NOMO-1 treated with dmso at 0.1 percent for 144 hours (cell line): ENCODE measurements around the gene TEKT5.
"Not testable (repeated sequence)": the region's sequence is repeated elsewhere in the genome, so short reads cannot be mapped to it uniquely, and the experiment has no call there.

Experiments
- DNase-seq: peaks from one replicate; lab custom pipeline; 2025; ENCODE audit not compliant: unreplicated experiment; lab: John Stamatoyannopoulos, UW

The TEKT5 gene

DNA sequence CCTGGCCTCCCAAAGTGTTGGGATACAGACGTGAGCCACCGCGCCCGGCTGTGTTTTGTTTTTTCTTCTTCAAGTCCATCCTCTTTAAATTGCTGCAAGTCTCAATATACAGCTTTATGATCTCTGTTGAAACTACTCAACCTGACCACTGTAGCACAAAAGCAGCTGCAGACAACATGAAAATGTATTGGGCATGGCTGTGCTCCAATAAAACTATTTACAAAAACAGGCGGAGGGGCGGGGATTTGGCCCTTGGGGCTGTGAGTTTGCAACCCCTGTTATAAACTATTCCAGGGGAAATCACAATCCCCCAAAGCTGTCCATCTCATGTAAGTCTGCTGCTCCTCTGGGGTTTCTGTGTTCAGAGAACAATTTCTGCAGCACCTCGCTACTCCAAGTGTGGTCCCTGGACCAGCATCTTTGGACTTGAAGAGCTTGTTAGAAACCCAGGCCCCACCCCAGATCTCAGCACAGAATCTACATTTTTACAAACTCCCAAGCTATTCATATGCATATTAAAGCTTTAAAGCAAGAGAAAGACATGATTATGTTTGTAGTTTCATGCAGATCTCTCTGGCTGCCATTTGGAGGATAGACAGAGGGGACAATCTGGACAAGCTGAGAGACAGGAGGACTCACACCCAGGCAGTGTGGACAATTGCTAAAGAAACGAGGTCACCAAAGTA, 33.6 kb downstream of the TEKT5 start:
- DNase-seq = no peak

DNA sequence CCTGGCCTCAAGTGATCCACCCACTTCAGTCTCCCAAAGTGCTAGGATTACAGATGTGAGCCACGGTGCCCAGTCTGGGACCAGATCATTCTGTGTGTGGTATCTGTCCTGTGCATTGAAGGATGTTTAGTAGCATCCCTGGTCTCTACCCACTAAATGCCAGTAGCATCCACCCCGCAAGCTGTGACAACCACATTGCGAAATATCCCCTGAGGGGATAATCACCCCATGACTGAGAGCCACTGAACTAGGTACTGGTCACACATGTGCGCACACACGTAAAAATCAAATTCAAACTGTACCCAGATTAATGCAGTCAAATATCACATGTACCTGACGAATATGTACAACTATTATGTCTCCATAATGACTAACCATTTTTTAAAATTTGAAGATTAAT, 35.8 kb downstream of the TEKT5 start:
- DNase-seq = no peak

DNA sequence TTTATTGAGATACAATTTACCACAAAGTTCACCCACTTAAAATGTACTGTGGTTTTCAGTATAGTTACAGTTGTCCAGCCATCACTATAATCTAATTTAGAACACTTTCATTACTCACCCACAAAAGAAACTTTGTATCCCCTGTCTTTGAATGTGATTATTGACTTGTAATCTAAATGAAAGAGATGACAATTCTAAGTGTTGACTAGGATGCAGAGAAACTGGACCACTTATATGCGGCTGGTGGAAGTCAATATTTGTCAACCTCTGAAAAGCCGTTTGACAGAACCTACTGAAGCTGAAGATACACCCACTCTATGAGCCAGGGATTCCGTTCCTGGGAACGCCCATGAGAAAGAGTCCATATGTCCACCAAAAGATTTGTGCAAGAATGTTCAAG, 36.8 kb downstream of the TEKT5 start:
- DNase-seq = no peak

DNA sequence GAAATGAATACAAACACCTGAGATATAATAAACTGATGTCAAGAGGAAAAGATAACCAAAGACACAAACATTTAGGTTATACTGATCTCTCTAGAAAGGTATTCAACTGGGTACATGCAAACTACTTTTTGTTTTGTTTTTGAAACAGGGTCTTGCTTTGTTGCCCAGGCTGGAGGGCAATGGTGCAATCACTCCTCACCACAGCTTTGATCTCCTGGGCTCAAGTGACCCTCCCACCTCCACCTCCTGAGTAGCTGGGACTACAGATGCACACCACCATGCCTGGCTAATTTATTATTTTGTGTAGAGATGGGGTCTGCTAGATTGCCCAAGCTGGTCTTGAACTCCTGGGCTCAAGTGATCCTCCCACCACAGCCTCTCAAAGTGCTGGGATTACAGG, 38.1 kb downstream of the TEKT5 start:
- no peak for DNase-seq

DNA sequence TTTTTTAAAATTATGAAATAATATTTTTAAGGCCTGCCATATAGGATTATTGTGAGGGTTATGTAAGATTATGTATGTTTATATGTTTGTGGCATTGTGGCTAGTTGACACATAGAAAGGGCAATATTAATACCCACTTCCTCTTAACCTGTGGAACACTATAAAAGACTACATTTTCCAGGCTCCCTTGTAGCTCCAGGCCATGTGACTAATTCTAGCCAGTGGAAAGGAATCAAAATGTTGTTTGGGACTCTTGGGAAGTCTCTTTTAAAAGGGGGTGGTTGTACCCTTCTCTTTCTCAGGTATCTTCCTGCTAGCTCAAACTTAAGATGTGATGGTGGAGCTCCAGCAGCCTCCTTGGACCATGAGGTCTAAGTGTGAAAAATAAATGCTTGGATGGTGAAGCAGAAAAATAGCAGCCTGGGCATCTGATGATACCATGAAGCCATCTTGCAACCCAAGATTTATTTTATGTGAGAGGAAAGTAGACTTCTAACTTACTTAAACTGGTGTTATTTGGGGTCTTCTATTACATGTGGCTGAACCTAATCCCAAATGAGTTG, 39.2 kb downstream of the TEKT5 start:
- DNase-seq = no peak

DNA sequence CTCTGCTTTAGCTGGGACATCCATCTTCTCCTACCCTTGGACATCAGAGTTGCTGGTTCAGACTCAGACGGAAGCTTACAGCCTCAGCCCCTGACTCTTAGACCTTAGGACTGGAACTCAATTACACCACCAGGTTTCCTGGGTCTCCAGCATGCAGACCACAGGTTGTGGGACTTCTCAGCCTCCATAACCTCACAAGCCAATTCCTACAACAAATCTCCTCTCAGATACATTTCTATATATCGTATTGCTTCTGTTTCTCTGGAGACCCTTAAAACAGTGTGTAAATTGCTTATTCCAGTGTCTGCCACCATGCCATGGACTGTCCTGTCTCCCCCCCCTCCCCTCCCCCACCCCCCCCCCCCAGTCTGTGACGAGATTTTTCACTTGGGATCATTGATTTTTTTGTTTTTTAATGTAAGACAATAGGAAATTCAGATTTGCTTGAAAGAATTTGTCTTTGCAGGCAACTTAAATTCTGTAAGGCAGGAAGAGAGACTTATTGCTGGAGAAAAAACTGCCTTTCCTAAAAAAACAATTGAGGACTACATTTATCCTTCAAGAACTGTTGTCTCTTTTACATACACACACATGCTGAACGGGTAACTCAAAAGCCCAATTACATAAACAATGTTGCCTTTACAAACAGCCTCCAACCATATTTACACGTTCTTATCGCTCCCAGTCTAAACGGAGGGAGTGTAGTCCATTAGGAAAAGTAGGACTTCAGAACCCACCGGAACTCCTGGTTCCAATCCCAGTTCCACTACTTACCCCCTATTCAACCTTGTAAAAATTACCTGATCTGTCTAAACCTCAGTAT, 39.9 kb downstream of the TEKT5 start:
- no peak for DNase-seq

DNA sequence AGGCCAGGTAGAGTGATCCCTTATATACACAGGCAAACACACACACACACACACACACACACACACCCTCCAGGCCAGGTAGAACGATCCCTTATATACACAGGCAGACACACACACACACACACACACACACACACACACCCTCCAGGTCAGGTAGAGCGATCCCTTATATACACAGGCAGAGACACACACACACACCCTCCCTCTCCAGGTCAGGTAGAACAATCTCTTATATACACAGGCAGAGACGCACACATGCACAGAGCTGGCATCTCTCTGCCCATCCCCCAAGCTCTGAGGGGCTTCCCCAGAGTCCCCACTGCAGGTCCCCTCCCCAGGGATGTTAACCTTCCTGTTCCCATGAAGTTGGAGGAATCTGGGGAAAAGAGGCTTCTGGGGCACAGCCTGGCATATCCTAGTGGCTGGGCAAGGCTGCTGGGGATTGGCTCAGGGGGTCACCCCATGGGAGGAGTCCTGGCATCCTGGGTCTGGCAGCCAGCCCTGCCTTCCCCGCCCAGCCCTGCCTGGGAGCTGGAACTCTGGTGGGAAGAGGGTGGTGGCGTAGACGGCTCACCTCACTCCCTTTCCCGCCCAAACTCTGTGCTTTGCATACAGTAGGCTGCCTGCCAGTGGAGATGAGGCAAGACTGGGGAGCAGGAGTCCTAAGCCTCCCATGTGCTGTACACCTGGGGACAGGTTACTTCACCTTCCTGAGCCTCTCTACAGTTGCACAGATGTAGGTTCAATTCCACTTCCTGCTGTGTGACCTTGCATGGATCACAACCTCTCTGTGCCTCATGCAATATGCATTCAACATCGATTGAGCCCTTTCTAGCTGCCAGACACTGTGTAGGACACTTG, 41.8 kb downstream of the TEKT5 start:
- no peak for DNase-seq

DNA sequence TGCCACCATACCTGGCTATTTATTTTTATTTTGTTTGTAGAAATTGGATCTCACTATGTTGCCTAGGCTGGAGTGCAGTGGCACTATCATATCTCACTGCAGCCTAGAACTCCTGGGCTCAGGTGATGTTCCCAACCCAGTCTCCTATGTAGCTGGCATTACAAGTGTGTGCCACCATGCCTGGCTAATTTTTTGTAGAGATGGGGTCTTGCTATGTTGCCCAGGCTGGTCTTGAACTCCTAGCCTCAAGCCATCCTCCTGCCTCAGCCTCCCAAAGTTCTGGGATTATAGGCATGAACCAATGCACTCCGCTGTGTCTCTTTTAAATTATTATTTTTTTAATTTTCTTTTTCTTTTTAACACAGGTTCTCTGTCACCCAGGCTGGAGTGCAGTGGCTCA, 45.6 kb downstream of the TEKT5 start:
- not testable (repeated sequence) for DNase-seq

DNA sequence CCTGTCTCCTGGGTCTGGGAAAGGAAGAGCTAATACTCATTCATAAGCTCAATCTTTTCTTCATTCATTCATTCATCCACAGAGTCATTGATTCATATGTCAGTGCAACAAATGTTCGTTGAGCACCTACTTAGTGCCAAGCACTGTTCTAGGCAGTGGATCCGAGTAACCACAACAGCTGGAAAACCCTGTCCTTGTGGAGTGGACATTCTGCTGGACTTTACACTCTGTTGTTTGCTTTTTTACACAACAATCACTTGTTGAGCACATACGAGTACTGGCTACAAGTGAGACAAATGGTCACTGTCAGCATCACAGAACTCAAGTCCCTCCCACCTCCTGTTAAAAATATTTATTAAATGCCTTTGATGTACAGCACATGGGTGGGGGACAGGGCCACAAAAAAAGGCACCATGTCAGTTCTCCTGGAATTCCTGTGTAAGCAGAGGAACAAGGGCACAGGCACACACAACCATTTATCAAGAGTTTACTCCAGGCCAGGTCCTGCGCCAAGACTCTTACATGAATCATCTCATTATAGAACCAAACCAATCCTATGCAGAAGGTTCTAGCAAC, 46.9 kb downstream of the TEKT5 start:
- no peak for DNase-seq

DNA sequence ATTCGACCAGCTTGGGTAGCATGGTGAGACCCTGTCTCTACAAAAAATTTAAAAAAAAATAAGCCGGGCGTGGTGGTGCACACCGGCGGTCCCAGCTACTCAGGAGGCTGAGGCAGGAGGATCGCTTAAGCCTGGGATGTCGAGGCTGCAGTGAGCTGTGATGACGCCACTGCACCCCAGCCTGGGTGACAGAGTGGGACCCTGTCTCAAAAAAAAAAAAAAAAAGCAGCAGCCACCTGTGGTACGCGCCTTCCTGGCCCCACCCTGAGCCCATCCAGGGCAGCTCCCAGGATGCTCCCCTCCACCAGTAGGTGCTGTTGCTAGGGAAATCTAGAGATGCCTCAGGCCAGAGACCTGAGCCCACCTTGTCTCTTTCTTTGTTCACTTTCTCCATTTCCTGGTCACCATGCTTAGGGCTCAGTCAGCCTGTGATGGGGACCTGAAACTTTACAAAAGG, 47.4 kb downstream of the TEKT5 start:
- no peak for DNase-seq

DNA sequence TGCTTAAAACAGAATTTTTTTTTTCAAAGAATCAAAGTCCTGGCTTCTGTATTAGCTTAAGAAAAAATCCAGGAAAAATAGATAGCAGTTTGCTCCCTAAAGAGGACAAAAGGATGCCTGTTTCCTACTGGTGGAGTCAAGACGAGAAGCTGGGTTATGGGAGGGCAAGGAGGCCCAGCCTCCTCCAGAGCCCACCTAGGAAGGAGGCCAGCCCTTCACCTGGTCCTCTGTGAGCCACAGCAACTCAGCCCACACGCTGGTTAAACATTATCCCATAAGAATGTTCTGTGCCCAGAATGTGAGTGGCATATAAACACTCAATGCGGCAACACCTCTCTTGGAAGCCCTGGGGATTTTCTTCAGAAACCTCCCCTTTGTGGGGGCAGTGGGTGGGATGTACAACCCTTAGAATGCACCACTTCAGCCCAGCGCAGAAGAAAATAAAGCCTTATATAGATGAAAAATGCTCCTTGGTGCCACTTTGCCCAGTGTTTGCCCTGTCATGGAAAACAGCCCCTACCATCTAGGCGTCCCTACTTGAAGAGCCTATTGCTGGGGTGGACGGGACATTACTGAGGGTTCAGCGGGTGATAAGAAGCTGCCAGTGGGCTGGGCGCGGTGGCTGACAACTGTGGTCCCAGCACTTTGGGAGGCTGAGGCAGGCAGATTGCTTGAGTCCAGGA, 48.0 kb downstream of the TEKT5 start:
- no peak for DNase-seq

DNA sequence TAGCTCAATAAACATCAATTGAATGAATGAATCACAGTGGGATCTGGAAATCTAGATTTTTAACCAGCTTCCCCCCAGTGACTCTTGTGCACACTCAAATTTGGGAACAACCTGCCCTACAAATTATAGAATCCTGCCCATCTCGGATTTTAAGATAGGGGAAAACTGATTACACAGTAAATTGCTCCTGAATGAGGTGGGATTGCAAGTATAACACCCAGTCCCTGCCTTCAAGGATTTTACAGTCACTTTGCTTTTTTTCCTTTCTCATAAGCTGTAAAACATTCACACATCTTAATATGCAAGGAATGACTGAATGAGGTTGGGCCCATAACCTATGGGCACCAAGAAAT, 48.5 kb downstream of the TEKT5 start:
- DNase-seq = no peak

DNA sequence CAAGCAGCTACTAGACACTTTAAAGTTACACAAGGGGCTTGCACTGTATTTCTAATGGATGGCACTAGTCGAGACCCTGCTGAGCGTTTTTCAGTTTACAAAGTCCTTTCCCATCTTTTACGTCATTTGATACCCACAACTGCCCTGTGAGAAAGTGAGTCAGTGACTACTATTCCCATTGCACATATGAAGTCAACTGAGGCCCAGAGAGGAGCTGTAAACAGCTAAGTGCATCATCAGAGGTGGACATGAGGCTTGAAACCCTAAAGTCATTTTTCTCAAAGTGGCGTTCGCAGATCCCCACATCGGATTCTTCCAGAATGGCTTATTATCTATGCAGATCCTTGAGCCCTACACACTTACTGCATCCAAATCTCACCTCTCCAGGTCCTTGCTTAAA, 50.6 kb downstream of the TEKT5 start:
- DNase-seq = no peak

DNA sequence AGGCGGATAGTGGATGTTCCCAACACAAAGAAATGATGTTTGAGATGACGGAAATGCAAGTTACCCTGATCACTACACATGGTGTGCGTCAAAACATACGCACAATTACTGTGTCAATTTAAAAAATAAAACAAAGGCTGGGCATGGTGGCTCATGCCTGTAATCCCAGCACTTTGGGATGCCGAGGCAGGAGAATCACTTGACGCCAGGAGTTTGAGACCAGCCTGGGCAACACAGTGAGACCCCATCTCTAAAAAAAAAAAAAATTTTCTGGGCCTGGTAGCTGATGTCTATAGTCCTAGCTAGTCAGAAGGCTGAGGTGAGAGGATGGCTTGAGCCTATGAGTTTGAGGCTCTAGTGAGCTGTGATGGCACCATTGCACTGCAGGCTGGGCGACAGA, 51.8 kb downstream of the TEKT5 start:
- DNase-seq = no peak

DNA sequence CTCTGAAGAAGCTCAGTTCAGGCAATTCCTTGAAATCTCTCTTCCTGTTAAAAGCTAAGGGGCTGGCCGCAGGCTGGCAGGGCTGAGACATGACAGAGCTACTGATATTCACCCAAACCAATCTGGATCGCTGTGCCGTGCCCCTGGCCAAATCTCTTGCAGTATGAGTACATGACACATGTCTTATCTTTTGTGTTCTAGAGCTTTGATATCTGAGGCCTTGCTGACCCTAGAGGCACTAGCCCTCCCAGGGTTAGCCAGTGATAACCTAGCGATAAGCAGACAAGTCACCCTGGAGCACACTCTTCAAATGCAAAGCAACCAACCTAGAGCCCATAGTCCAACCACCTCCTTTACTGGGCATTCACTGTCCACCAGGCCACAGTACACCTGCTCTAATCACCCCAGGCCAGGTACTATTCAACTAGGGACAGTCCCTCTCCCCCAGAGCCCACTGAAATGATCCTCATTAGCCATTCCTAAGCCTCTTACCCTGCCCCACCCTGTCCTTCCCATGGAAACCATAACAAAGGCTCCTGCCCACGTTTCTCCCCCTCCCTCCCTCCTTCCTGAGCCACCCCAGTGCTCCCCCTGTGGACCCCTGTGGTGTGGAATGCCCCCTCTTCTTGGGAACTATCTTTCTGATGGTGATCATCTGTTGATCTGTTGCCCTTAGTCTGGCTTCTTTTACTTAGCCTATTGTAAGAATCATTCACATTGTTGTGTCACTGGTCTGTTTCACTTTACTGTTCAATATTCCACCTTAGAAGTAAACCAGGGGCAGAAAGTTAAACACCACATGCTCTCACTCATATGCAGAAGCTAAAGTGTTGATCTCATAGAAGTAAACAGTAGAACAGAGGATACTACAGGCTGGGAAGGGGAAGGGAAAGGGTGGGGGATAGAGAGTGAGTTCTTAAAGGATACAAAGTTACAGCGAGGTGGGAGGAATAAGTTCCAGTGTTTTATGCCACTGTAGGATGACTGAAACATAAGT, 52.5 kb downstream of the TEKT5 start:
- DNase-seq = no peak

DNA sequence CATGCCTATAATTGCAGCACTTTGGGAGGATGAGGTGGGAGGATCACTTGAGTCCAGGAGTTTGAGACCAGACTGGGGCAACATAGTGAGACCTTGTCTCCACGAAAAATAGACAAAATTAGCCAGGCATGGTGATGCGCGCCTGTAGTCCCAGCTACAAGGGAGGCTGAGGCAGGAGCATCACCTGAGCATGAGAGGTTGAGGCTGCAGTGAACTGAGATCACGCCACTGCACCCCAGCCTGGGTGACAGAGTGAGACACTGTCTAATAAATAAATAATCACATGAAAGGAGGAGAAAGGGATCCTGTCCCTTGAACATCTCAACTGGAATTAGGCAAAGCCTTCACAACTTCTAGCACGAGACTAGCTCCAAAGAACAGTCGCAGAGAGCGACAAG, 53.2 kb downstream of the TEKT5 start:
- DNase-seq = no peak

DNA sequence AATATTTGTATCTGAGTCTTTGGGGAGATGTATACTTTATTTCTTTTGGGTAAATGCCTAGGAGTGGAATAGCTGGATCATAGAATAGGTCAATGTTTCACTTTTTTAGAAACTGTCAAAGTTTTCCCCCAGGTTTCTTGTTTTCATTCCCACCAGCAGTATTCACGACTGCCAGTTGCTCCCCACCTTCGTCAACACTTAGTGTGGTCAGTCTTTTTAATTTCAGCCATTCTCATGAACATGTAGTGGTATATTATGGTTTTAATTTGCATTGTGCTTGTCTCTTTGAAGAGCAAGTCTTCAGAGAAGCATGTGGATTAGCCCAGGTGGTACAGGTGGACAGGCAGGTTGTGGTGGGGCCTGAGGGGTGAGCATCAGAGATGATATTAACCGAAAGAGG, 53.8 kb downstream of the TEKT5 start:
- DNase-seq = no peak

DNA sequence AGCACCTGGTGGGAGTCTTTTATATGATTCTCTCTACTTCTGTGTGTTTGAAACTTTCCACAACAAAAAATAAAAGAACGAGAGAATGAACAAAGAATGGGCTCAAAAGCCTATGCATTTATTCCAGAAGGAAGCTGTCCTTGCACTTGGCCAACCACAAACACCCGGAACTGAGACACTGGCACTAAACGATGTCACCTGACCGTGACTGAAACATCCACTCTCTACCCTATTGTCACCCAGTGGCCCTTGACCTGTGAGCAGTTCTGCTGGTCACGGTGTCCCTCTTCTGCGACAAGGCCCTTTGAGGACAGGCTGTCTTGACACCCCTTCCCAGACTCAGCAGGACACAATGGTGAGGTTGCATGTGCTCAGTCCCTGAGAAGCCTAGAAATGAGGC, 56.6 kb downstream of the TEKT5 start:
- DNase-seq = no peak

DNA sequence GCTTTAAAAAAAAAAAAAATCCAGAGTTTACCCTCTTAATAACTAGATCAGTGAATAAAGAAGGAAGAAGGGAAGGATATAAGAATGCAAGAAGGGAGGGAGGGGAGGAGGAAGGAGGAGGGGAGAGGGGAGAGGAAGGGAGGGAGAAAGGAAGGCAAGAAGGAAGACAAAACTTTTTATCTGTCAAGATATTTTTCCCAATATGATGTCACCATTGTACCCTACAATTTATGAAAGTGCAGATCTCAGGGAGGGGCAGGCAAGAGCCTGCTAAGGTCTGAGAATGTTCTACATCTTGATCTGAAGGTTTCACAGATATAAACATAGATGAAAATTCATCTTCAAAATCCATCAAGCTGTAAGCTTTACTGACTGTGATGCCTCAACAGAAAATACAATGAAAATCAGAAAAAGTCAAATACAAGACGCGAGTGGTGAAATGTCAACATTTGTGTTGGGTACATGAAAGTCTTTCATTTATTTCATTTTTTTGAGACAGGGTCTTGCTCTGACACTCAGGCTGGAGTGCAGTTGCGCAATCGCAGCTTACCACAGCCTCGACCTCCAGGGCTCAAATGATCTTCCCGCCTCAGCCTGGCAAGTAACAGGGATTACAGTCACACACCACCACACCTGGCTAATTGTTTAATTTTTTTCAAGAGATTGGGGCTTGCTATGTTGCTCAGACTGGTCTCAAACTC, 57.2 kb downstream of the TEKT5 start:
- no peak for DNase-seq
